Glomerular visceral epithelial cell (primary cell): ENCODE data around the gene AGAP1.

Experiments used
- DNase-seq: peaks from one replicate; pipeline ENCODE4 v3.0.0-alpha.2; 2016; ENCODE audit errors: extremely low spot score

Gene AGAP1

DNA sequence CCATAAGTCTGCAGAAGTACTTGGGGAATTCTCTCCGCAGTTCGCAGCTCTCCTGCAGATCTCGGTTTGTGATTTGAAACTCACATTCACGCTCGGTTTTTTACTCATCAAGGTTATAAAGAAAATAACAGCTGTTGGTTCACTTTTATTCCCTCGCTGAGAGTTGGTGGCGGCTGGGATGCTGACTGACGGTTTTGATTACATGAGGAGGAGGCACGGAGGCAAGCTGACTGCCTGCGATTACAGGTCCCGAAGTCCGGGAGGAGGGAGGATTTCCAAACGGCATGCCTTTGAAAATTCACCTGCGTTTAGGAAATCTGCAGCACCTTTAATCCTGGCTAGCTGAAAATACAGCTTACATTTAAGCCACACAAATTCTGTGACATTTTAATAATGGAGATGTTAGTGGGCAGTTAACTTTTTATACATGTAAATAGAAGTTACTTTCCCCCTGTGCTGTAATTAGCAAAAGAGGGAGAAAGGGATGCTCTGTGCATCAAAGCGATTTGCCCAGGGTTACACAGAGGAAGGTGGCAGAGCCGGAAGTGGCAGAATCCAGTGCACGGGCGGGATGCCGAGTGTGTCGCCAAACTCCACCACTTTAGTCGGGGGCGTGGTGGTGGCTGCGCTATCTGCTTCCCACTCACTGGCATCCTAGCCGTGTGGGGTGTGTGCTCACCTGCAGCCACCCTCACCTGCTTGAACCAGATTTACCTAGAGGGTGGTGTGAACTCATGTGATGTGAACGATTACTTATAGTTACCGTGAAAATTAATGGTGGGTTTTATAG, 14.7 kb downstream of the AGAP1 start:
- no peak for DNase-seq

- DNase-seq, result no peak
Measured at GRCh38 chr2:235510318-235510717, 16.5 kb downstream of the AGAP1 start.

- DNase-seq, result peak; percentile 89
Measured at GRCh38 chr2:235511187-235511661, 17.4 kb downstream of the AGAP1 start.

DNA sequence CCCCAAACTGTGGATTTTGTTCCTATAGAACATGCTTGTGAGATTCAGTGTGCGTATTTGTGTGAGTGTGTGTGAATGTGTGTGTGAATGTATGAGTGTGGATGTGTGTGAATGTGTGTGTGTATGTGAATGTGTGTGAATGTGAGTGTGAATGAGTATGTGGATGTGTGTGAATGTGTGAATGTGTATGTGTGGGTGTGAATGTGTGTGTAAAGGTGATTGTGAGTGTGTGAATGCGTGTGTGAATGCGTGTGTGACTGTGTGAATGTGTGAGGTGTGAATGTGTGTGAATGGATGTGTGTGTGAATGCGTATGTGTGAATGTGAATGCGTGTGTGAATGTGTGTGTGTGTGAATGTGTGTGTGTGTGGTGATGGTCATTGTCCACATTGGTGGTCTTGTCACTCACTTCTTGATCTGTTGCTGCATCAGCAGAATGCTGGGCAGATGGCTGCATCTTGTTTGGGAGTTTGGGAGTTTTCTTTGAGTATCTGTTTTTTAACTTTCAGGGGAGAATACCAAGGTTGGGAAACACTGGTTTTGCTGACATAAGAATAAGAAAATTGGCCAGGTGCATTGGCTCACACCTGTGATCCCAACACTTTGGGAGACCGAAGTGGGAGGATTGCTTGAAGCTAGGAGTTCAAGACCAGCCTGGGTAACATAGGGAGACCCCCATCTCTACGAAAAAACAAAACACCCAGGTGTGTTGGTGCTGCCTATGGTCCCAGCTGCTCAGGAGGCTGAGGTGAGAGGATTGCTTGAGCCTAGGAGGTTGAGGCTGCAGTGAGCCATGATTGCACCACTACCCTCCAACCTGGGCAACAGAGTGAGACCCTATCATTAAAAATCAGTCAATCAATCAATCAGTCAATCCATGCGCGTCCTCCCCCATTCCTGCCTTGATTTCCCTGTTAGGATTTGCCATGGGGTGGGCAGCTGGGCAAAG, 18.2 kb downstream of the AGAP1 start:
- DNase-seq, result no peak

DNA sequence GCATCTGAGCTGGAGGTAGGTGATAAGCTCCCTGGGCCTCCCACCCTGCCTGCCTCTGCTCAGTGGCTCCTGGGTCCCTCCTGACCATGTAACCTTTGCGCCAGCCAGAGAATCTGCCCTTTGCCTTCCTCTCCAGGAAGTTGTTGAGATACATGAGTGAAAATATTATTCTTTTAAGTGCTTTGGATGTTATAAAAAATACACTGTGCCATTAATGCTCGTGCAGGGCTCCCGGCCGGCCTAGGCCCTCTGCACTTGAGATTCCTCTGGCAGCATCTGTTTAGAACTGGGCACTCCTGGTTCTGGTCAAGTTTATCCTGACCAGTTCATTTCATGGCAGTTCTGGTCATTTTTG, 18.8 kb downstream of the AGAP1 start:
- no peak for DNase-seq

DNA sequence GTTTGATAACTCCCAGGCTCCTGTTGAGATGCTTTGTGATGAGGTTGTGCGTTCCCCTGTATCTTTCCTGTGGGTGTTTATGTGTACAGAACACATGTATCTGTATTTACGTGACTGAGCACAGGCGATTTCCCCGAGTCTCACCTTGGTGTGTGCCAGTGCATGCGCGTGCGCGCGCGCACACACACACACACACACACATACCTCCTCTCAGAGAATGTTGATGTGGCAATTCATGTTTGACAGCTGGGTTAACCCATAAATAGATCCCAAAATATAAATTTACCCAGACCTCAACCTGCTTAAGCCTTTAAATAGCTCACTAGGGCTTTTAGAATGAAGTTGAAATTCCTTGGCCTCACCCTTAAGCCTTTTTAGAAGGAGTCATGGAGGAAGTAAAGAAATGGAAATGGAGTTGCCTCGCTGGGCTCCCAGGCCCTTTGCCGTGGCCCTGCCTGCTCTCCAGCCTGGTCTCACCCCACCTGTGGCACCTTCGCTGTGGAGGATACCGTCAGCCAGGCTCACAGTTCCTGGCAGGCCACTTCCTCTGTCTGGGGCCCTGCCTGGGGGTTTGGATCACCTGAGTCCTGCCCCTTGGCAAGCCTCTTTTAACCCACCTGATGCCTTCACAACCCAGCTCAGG, 20.3 kb downstream of the AGAP1 start:
- no peak for DNase-seq

DNA sequence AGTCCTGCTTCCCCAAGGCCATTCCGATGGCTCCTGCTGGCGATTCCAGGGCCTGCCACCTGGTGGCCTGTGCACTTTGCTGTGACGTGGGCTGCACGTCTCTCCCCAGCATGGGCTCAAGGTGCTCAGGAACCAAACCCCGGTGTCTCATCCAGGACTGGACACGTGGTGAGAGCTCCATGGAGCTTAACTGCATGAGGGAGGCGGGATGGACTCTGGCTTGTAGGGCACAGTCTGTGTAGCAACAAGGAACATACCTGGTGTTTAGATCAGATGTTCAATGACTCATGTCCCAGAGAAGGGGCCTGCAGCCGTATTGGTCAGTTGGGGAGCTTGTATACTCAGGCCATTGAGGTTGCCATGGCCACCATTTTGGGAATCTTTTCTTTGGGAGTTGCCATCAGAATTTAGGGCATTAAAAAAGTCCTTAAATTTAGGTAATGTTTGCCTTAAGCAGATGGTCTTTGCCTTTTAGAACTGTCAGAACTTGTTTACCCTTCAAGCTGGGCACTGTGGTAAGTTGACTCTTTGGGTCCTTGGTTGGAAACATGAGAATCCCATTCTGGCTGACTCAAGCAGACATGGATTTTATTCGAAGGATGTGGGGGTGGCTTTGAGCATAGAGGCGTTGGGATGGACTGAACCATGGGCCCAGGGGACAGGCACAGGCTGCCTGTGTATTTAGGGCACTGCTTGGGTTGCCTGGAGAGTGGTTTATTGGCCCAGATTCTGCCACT, 21.0 kb downstream of the AGAP1 start:
- DNase-seq, result peak; percentile 25

- DNase-seq, result no peak
Measured at GRCh38 chr2:235515364-235515742, 21.5 kb downstream of the AGAP1 start.

- no peak for DNase-seq
Measured at GRCh38 chr2:235515821-235516220, 22.0 kb downstream of the AGAP1 start.

- no peak for DNase-seq
Measured at GRCh38 chr2:235516257-235516656, 22.4 kb downstream of the AGAP1 start.

GRCh38 chr2:235518322-235519090, 24.7 kb downstream of the AGAP1 start:
- DNase-seq, result no peak

DNA sequence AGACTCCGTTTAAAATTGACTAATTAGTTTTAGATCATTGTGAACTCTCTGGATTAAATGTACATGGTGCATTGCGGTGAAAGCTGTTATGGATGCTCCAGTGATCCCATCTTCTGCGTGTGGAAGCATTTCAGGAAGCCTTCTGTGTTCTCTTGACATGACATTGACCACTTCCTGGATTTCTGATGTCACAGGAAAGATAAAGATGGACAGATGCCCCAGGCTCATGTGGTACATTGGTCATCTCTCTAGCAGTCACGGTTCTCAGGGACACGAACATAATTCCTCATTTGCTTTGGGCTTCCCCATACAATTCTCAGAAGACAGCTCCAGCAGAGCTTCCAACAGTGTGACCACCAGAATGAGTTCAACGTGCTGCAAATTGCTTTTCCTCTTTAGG, 26.9 kb downstream of the AGAP1 start:
- DNase-seq, result no peak

DNA sequence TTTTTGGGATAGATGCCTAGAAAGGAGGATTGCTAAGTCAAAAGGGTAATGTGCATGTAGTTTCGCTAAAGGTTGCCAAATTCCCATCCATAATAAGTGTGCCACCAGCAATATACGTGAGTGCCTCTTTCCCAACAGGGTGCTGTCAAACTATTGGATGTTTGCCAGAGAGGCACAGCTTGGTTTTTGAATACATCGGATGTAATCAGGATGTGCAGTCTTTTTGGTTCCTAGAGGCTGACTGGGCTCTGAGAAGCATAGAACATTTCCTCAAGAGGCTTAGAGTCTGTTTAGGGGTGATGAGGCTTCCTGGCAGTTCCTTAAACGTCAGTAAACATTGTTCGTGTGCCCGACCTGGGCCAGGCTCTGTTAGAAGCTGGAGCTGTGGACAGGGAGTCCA, 28.0 kb downstream of the AGAP1 start:
- DNase-seq, result no peak

GRCh38 chr2:235523021-235523420, 29.2 kb downstream of the AGAP1 start:
- no peak for DNase-seq

DNA sequence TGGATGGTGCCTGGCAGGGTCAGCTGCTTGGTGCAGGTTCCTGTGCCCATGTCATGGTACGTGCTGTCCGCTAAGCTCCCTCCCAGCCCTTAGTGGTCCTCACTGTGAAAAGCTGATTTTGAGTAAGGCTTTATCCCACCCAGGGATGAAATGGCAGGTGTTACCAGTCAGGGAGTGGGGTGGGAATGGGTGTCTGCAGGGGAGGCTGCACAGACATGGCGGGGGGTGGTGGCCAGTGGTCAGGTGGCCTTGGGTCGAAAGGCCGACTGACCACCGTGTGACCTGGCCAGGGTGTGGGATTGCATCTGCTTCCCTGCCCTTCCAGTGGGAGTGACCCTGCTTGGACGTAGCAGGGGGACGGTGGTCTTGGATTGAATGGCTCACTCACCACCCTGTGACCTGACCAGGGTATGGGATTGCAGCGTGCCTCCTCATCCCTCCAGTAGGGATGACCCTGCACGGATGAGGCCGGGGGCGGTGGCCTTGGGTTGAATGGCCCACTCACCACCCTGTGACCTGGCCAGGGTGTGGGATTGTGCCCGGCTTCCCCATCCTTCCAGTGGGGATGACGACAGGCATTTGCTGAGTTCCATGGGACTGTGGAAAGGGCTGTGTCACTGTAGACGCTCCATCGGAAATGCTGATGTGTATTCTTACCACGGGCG, 29.8 kb downstream of the AGAP1 start:
- DNase-seq, result no peak

DNA sequence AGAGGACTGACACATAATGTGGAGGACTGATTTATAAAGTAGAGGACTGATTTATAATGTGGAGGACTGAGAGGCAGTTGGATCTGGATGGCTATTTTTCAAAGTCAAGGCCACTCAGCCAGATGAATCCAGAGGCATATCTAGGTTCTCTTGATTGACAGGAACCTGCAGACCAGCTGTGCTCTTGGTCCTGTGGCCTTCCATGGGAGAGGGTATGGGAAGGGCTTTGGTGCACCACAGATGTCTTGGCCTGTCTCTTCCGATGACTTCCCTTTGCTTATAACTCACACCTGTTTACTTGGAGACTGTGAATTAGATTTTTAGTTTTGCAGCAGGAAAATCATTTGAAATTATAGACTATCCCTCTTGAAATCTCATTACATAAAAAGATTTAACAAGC, 32.3 kb downstream of the AGAP1 start:
- DNase-seq, result no peak

- peak; percentile 46 for DNase-seq
Measured at GRCh38 chr2:235527806-235528469, 34.1 kb downstream of the AGAP1 start.

DNA sequence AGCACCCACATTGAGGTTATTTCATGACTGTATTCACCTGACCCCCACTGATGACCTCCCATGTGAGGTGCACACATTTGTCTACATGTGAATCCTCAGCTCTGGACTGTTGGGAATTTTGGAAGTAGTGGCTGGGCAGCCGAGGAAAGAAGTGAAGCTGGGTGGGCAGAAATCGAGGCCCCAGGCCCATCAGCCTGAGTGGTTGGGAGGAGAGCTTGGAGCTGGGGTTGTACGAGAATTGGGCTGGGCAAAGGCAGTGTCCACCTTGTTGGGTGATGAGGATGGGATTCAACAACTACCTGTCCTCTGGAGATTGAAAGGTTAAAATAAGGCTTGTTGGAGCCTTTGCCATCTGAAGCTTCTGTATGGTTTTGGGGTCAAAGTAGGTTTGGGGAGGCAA, 35.8 kb downstream of the AGAP1 start:
- DNase-seq, result no peak

DNA sequence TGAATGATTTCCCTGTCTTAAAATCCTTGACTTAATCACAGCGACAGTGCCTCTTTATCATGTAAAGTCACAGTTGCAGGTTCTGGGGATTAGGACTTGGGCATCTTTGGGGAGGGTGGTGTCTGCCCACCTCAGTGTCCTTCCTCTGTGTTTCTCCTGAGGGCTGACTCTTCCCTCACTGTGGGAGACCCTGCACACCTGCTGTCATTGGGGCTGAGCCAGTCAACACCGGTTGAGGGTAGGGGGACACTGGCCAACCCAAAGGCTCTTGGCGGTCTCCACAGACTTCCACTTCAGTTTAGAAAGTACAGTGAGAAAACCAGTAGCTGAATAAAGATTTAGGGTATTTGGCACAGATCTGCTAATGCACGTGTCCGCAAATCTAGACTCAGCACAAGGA, 36.9 kb downstream of the AGAP1 start:
- DNase-seq, result no peak

DNA sequence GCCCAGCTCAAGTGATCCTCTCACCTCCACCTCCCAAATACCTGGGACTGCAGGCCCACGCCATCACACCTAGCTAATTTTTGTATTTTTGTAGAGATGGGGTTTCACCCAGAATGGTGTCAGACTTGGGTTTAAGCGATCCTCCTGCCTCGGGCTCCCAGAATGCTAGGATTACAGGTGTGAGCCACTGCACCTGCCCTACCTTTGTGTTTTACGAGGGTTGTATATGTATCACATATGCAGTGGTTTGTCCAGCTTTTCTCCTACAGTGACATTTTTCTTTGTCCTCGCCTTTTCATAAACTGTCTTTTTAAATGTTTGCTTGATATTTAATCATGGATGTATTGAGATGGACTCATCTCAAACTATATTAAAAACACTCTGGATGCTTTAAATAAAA, 38.5 kb downstream of the AGAP1 start:
- DNase-seq, result no peak
